Endothelial cell of umbilical vein (primary cell): ENCODE results near the gene SPAG6.

Source experiments
- CTCF ChIP-seq, 2 donors: IDR thresholded peaks; 1 replicate in 1 of 2; 2 replicates in 1 of 2; pipeline ENCODE4 v1.5.1; 2011; ENCODE audit warnings: low read length in 2 of 2, mild to moderate bottlenecking in 2 of 2, moderate library complexity in 2 of 2, control low read depth in 1 of 2, inconsistent platforms in 1 of 2, low read depth in 1 of 2; ENCODE audit not compliant: insufficient read depth in 1 of 2; ENCODE audit errors: extremely low read depth in 1 of 2
- EZH2 ChIP-seq: IDR thresholded peaks from 2 replicates; pipeline ENCODE4 v1.6.1; 2012; ENCODE audit warnings: borderline replicate concordance, low read depth, mild to moderate bottlenecking, moderate library complexity, low read length, inconsistent platforms; ENCODE audit not compliant: severe bottlenecking
- JUN ChIP-seq: IDR thresholded peaks from 2 replicates; pipeline ENCODE4 v1.6.1; 2011; ENCODE audit warnings: borderline replicate concordance, low read depth; ENCODE audit not compliant: insufficient read length, insufficient read depth
- MYC ChIP-seq: IDR thresholded peaks from one replicate; pipeline ENCODE4 v1.6.1; 2011; ENCODE audit warnings: mild to moderate bottlenecking, low read depth, low read length
- POLR2A ChIP-seq: IDR thresholded peaks from 2 replicates; pipeline ENCODE4 v1.6.1; 2012; ENCODE audit warnings: low read depth, mild to moderate bottlenecking, control low read depth, low read length
- POLR2AphosphoS5 ChIP-seq: IDR thresholded peaks from 2 replicates; pipeline ENCODE4 v1.6.1; 2012; ENCODE audit warnings: low read depth, mild to moderate bottlenecking, control low read depth, low read length, moderate library complexity; ENCODE audit not compliant: insufficient read depth
- TF ChIP-seq, protein P1 (sequence below): IDR thresholded peaks from 2 replicates; pipeline ENCODE4 v1.6.1; 2011; ENCODE audit not compliant: insufficient read depth, insufficient read length

DNA sequence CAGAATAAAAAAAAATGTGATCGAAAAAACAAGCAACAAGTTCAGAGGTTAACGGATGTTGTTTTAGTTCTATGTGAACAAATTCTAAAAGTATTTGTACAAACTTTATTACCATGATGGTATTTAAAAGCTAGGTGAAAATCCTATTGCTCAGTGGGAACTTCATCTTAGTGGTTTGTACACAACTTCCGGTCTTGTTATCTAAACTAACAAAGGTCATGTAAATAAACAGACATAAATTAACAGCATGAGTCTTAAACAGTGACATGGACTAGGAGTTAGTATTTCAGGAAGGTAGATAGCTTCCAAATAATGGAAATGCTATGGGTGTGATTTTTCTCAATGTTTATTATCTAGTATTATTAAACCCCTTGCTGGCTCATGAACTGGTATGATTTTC lies 83.8 kb downstream of the SPAG6 start:
- no peak for TF ChIP-seq CTCF (IDR thresholded peaks at IDR 0.05; ENCODE audit: extremely low read depth in 1 of 2, insufficient read depth in 1 of 2, low read depth in 1 of 2, low read length in 2 of 2)
- no peak for TF ChIP-seq EZH2
- TF ChIP-seq POLR2AphosphoS5 = no peak
- TF ChIP-seq, protein P1, sequence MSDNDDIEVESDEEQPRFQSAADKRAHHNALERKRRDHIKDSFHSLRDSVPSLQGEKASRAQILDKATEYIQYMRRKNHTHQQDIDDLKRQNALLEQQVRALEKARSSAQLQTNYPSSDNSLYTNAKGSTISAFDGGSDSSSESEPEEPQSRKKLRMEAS = no peak
- TF ChIP-seq MYC = no peak
- TF ChIP-seq JUN = no peak
- TF ChIP-seq POLR2A = no peak
